ENCODE measurements around the gene ARL4C.

ARL4C gene

GRCh38 chr2:234542742-234543141 is 45.9 kb upstream of the ARL4C start (continued):
- TF ChIP-seq, protein P1, sequence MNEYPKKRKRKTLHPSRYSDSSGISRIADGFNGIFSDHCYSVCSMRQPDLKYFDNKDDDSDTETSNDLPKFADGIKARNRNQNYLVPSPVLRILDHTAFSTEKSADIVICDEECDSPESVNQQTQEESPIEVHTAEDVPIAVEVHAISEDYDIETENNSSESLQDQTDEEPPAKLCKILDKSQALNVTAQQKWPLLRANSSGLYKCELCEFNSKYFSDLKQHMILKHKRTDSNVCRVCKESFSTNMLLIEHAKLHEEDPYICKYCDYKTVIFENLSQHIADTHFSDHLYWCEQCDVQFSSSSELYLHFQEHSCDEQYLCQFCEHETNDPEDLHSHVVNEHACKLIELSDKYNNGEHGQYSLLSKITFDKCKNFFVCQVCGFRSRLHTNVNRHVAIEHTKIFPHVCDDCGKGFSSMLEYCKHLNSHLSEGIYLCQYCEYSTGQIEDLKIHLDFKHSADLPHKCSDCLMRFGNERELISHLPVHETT (tag by site-specific recombination; IDR thresholded peaks at IDR 0.05), result no peak
- TF ChIP-seq ZNF555 (tag by site-specific recombination; conservative IDR thresholded peaks at IDR 0.05) (no peak), ZNF354C (tag by site-specific recombination; IDR thresholded peaks at IDR 0.05; ENCODE audit: borderline replicate concordance, low read depth) (no peak), ZNF221 (tag by site-specific recombination; IDR thresholded peaks at IDR 0.05; ENCODE audit: borderline replicate concordance) (no peak), ZNF302 (tag by site-specific recombination; IDR thresholded peaks at IDR 0.05; ENCODE audit: low read depth) (no peak), ZNF514 (tag by site-specific recombination; IDR thresholded peaks at IDR 0.05) (no peak)

GRCh38 chr2:234537929-234538328 is 41.0 kb upstream of the ARL4C start:
- no peak for TF ChIP-seq ZNF530 (tag by site-specific recombination; IDR thresholded peaks at IDR 0.05; ENCODE audit: low read depth)
- no peak for TF ChIP-seq ZNF658 (tag by site-specific recombination; IDR thresholded peaks at IDR 0.05)
- no peak for TF ChIP-seq ZNF521 (tag by site-specific recombination; IDR thresholded peaks at IDR 0.05)
- TF ChIP-seq, protein P2, sequence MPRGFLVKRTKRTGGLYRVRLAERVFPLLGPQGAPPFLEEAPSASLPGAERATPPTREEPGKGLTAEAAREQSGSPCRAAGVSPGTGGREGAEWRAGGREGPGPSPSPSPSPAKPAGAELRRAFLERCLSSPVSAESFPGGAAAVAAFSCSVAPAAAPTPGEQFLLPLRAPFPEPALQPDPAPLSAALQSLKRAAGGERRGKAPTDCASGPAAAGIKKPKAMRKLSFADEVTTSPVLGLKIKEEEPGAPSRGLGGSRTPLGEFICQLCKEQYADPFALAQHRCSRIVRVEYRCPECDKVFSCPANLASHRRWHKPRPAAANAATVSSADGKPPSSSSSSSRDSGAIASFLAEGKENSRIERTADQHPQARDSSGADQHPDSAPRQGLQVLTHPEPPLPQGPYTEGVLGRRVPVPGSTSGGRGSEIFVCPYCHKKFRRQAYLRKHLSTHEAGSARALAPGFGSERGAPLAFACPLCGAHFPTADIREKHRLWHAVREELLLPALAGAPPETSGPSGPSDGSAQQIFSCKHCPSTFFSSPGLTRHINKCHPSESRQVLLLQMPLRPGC (tag by site-specific recombination; IDR thresholded peaks at IDR 0.05), result no peak
- TF ChIP-seq, protein P3, sequence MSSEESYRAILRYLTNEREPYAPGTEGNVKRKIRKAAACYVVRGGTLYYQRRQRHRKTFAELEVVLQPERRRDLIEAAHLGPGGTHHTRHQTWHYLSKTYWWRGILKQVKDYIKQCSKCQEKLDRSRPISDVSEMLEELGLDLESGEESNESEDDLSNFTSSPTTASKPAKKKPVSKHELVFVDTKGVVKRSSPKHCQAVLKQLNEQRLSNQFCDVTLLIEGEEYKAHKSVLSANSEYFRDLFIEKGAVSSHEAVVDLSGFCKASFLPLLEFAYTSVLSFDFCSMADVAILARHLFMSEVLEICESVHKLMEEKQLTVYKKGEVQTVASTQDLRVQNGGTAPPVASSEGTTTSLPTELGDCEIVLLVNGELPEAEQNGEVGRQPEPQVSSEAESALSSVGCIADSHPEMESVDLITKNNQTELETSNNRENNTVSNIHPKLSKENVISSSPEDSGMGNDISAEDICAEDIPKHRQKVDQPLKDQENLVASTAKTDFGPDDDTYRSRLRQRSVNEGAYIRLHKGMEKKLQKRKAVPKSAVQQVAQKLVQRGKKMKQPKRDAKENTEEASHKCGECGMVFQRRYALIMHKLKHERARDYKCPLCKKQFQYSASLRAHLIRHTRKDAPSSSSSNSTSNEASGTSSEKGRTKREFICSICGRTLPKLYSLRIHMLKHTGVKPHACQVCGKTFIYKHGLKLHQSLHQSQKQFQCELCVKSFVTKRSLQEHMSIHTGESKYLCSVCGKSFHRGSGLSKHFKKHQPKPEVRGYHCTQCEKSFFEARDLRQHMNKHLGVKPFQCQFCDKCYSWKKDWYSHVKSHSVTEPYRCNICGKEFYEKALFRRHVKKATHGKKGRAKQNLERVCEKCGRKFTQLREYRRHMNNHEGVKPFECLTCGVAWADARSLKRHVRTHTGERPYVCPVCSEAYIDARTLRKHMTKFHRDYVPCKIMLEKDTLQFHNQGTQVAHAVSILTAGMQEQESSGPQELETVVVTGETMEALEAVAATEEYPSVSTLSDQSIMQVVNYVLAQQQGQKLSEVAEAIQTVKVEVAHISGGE (tag by site-specific recombination; conservative IDR thresholded peaks at IDR 0.05; ENCODE audit: low read depth), result no peak
- TF ChIP-seq RBAK (tag by site-specific recombination; IDR thresholded peaks at IDR 0.05), result peak; percentile 81
- H3K9me3 ChIP-seq (ENCODE audit: control insufficient read depth, insufficient read depth, low read depth, low read length), result no peaks in the 10 kb centered on the region
- H3K4me3 ChIP-seq (ENCODE audit: low read depth, low read length), result no peak overlapping the region
- ChIA-PET POLR2A (no interaction called here), CTCF (interaction anchor here (1.0 kb wide), 2 partner anchors 8 to 569 kb away, joined by 3 read pairs; no protein-coding TSS in a partner anchor)
- H3K36me3 ChIP-seq (ENCODE audit: control insufficient read depth in 2 of 2, insufficient read depth in 1 of 2, low read length in 2 of 2), result no peaks in the 10 kb centered on the region
- H3K27ac ChIP-seq (ENCODE audit: extremely low read depth, low read depth, low read length), result no peak overlapping the region
- H3K4me1 ChIP-seq (ENCODE audit: control insufficient read depth, insufficient read depth, low read length), result no peaks in the 10 kb centered on the region

DNA sequence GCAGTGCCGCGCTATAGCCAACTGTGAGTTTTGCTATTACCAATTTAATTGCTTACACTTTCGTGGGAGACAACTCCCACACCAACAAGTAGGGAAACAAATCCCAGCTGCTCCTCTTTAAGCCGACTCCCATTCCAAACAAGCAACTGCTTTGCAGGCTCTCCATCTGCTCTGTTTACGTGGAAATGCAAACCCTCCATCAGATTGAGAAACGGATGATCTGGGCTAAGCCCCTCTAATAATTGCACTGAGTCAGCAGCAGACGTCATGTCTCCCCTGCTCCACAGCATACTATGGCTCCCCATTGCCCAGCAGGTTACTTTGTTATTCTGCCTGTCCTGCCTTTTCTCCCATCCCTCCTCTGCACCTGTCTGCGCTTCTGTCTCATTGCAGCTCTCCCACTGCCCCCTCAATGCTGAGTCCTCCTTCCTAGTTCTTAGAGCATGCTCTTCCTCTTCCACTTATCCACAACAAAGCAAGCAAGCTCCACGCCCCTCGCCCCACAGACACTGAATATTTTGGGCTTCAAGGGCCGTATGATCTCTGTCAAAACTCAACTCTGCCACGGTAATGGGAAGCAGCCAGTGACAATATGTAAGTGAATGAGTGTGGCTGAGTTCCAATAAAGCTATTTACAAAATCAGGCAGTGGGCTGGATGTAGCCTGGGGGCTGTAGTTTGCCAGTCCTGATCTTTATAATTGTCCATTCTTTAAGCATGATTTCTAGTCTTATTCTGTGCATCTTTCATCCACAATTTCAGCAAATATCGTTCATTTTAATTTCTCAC is 39.5 kb upstream of the ARL4C start:
- CTCF ChIA-PET, result interaction anchor here (1.2 kb wide), 1 partner anchor 9 kb away, joined by 6 read pairs; no protein-coding TSS in a partner anchor
- TF ChIP-seq ZNF16 (tag by site-specific recombination; IDR thresholded peaks at IDR 0.05; ENCODE audit: low read depth) (0 out of 2 replicates have a peak, but pooled peaks have one; percentile 60), ZNF664 (tag by site-specific recombination; IDR thresholded peaks at IDR 0.05) (no peak)
- Histone ChIP-seq H3K36me3 (ENCODE audit: control insufficient read depth in 2 of 2, insufficient read depth in 1 of 2, low read length in 2 of 2) (no peaks in the 10 kb centered on the region), H3K27ac (ENCODE audit: extremely low read depth, low read depth, low read length) (no peak overlapping the region), H3K4me3 (ENCODE audit: low read depth, low read length) (no peak overlapping the region), H3K9me3 (ENCODE audit: control insufficient read depth, insufficient read depth, low read depth, low read length) (no peaks in the 10 kb centered on the region), H3K4me1 (ENCODE audit: control insufficient read depth, insufficient read depth, low read length) (no peaks in the 10 kb centered on the region)
- POLR2A ChIA-PET, result no interaction called here
